RWPE2 (cell line): ENCODE data around the gene SPATA31A1.
"Not testable (repeated sequence)": the region's sequence is repeated elsewhere in the genome, so short reads cannot be mapped to it uniquely, and the experiment has no call there.

ENCODE experiments used
- ATAC-seq: fragments of 200-7000 bp; cut with Tn5 transposase; 3 replicates; pipeline ENCODE4 v1.9.1; 2021; ENCODE audit warnings: low read depth
- DNase-seq: peaks from one replicate; pipeline ENCODE4 v3.0.0-alpha.2; 2020; ENCODE audit warnings: low spot score
- H3K27ac ChIP-seq: fragments of 450-650 bp; 2 replicates; pipeline ENCODE4 v1.5.1; 2017; ENCODE audit warnings: mild to moderate bottlenecking; ENCODE audit not compliant: poor library complexity, severe bottlenecking
- H3K27me3 ChIP-seq: fragments of 250-450 bp; sonication (Bioruptor Pico); 2 replicates; pipeline ENCODE4 v1.5.1; 2021; ENCODE audit warnings: mild to moderate bottlenecking, moderate library complexity; ENCODE audit not compliant: insufficient read depth, poor library complexity, severe bottlenecking
- H3K36me3 ChIP-seq: fragments of 250-450 bp; sonication (Bioruptor Pico); 2 replicates; pipeline ENCODE4 v1.5.1; 2020; ENCODE audit warnings: low read depth, mild to moderate bottlenecking, moderate library complexity
- H3K4me1 ChIP-seq: fragments of 250-450 bp; sonication (Bioruptor Pico); 2 replicates; pipeline ENCODE4 v1.5.1; 2021; ENCODE audit warnings: mild to moderate bottlenecking, moderate library complexity; ENCODE audit not compliant: insufficient read depth, poor library complexity, severe bottlenecking
- H3K4me3 ChIP-seq: fragments of 250-450 bp; sonication (Bioruptor Pico); 2 replicates; pipeline ENCODE4 v1.5.1; 2021; ENCODE audit warnings: mild to moderate bottlenecking, moderate library complexity; ENCODE audit not compliant: severe bottlenecking
- H3K9me3 ChIP-seq: fragments of 250-450 bp; sonication (Bioruptor Pico); 2 replicates; pipeline ENCODE4 v1.5.1; 2021; ENCODE audit warnings: mild to moderate bottlenecking, moderate library complexity; ENCODE audit not compliant: severe bottlenecking

SPATA31A1 gene

GRCh38 chr9:39355369-39355768 is at the start of gene SPATA31A1:
SPATA31A1 (plus strand) TSS chr9:39355669; CDS start chr9:39355731, 62 bp downstream.
- H3K9me3 ChIP-seq, ATAC-seq, H3K27me3 ChIP-seq, H3K36me3 ChIP-seq, H3K4me1 ChIP-seq, H3K27ac ChIP-seq, H3K4me3 ChIP-seq, DNase-seq: not testable (repeated sequence)

GRCh38 chr9:39407261-39408204 is 52.1 kb downstream of the SPATA31A1 start:
- DNase-seq, H3K27me3 ChIP-seq, H3K4me3 ChIP-seq, ATAC-seq, H3K36me3 ChIP-seq, H3K27ac ChIP-seq, H3K9me3 ChIP-seq, H3K4me1 ChIP-seq: not testable (repeated sequence)

- not testable (repeated sequence) for ATAC-seq, H3K36me3 ChIP-seq, H3K27me3 ChIP-seq, H3K9me3 ChIP-seq, H3K27ac ChIP-seq, DNase-seq, H3K4me1 ChIP-seq, H3K4me3 ChIP-seq
Measured at GRCh38 chr9:39411254-39411940, 55.9 kb downstream of the SPATA31A1 start.
